C4-2B (cell line): ENCODE data around the gene LMOD1.

Experiments
- H3K27ac ChIP-seq: fragments of 450-650 bp; 2 replicates; pipeline ENCODE4 v1.5.1; 2017
- CTCF ChIP-seq: fragments of 450-650 bp; conservative IDR thresholded peaks from 2 replicates; pipeline ENCODE4 v1.5.1; 2017; ENCODE audit warnings: mild to moderate bottlenecking
- ZFX ChIP-seq: fragments of 450-650 bp; IDR thresholded peaks from 2 replicates; pipeline ENCODE4 v1.6.1; 2017

LMOD1 gene

GRCh38 chr1:201958348-201958747 is 12.0 kb upstream of the LMOD1 start:
- TF ChIP-seq ZFX (no peak), CTCF (no peak)
- no peak overlapping the region for H3K27ac ChIP-seq

- TF ChIP-seq ZFX (peak; percentile 26; the same call in 1 of the 2 replicates), CTCF (no peak)
- peak overlapping the region; percentile 96 for H3K27ac ChIP-seq
These were observed 9.4 kb upstream of the LMOD1 start for GRCh38 chr1:201955729-201956143.

GRCh38 chr1:201955009-201955728 is 8.8 kb upstream of the LMOD1 start, which contains the start of gene TIMM17A:
TSS of gene TIMM17A (plus strand) at chr1:201955503. CDS start at chr1:201955527, 24 bp downstream.
- H3K27ac ChIP-seq: peak within 1 kb of the TSS; percentile 96
- TF ChIP-seq ZFX: no peak
- no peak for TF ChIP-seq CTCF

GRCh38 chr1:201954263-201955008 is 8.1 kb upstream of the LMOD1 start:
- no peak for TF ChIP-seq ZFX
- TF ChIP-seq CTCF: no peak
- peak overlapping the region; percentile 96 for H3K27ac ChIP-seq

- TF ChIP-seq ZFX: no peak
- TF ChIP-seq CTCF: no peak
These were observed 3.1 kb upstream of the LMOD1 start for GRCh38 chr1:201949491-201949890.

GRCh38 chr1:201947697-201948008 is 1.3 kb upstream of the LMOD1 start:
- TF ChIP-seq ZFX (no peak), CTCF (no peak)

More at GRCh38 chr1:201949491-201949890, 3.1 kb upstream of the LMOD1 start:
- no peak overlapping the region for H3K27ac ChIP-seq

GRCh38 chr1:201945863-201946223 is 505 bp downstream of the LMOD1 start:
- TF ChIP-seq ZFX: no peak
- no peak for TF ChIP-seq CTCF
- no peak overlapping the region for H3K27ac ChIP-seq

More at GRCh38 chr1:201947697-201948008, 1.3 kb upstream of the LMOD1 start:
- H3K27ac ChIP-seq: no peak overlapping the region
